SHP77 treated with DMSO at 0.1 percent for 48 hours (cell line): ENCODE measurements around the gene TFCP2L1.

ENCODE experiments used
- DNase-seq: peaks from one replicate; lab custom pipeline; 2025; lab: John Stamatoyannopoulos, UW

Gene TFCP2L1

DNA sequence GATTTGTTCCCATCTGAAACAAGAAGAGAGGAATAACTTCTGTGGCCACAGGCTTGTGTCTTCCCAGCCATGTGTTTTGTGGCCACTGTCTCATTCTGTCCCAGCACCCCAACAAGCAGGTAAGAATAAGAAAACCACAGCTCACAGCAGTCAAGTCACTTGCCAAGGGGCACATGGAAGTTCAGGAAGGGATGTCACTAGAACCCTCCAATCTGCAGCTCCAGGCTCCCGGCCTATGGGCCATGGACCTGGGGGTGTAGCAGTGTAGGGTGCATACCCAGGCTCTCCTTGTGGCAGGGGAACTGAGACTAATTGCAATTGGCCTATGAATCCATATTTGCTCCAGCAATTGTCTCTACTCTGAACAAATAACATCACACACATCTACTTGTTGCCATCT lies 112.5 kb downstream of the TFCP2L1 start:
- no peak for DNase-seq

DNA sequence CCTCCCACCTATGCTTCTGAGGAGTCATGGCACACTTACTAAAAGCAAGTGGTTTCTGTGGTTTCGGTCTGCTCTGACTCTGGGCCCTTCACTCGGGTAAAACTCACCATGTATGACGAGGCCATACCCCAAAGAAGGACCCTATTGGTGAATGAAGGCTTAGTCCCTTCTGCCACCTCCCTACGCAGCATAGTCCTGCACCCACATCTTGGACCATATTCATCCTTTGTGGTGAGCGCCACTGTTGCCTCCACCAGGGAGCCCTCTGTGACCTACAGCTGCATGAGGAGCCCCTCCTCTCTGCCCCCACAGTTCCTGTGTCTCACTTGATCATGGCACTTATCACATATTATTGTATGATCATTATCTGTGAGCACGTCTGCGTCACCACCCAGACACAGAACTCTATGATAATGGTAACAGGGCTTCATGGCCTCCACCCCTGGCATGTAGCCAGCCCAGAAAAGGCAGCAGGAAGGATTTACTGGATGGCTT lies 113.3 kb downstream of the TFCP2L1 start:
- DNase-seq = no peak

DNA sequence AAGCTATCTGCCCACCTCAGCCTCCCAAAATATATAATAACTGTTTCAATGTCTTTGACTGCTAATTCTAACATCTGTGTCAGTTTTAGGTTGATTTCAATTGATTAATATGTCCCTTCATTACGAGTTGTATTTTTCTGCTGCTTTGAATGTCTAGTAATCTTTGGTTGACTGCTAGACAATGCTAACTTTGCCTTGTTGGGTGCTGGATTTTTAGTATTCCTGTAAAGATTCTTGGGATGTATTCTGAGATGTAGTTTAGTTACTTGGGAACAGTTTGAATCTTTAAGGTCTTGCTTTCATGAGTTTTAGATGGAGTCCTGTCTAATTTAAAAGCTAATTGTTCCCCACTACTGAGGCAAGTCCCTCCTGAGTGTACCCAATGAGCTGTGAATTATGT lies 114.4 kb downstream of the TFCP2L1 start:
- DNase-seq = no peak

DNA sequence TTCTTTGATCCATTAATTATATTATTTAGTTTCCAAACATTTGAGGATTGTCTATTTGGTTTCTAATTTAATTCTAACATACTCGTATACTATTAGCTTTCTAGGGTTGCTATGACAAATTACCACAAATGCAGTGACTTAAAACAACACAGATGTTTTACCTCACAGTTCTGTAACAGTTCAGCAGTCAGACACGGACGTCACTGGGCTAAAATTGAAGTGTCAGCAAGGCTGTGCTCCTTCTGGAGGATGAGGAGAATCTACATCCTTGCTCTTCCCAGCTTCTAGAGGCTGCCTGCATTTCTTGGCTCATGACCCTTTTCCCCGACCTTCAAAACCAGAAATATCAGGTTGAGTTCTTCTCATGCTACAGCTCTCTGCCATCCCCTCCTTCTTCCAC lies 117.6 kb downstream of the TFCP2L1 start:
- DNase-seq = no peak
